Measurements from ENCODE around the gene KCNE2. TPM values are rescaled to one million over a fixed set of nuclear protein-coding genes. Genes with fewer than 3 reads are reported as not detected.

The KCNE2 gene
- total RNA-seq, 6 donors from 2014 or later = not detected

- DNase-seq (no peak), ATAC-seq (ENCODE audit: low FRiP score in 2 of 2) (no peak)
- Histone ChIP-seq H3K27me3 (no peaks in the 10 kb centered on the region), H3K4me1 (peaks cover 0 to 15% (median 1%) of the 10 kb centered on the region in 4 donors), H3K4me3 (no peak overlapping the region), H3K36me3 (no peaks in the 10 kb centered on the region), H3K9me3 (no peaks in the 10 kb centered on the region), H3K27ac (no peak overlapping the region)
- 60 to 65% methylated on average over 13 of the region's 13 CpGs for WGBS, 2 donors
- no peak for TF ChIP-seq POLR2AphosphoS5 (IDR thresholded peaks at IDR 0.05)
- TF ChIP-seq EP300 (IDR thresholded peaks at IDR 0.05) = no peak
- TF ChIP-seq CTCF (IDR thresholded peaks at IDR 0.05) = no peak
- no peak for TF ChIP-seq POLR2A (IDR thresholded peaks at IDR 0.05)
These were observed 26.9 kb upstream of the KCNE2 start for GRCh38 chr21:34336756-34337391.

GRCh38 chr21:34337741-34338140, 26.1 kb upstream of the KCNE2 start:
- Histone ChIP-seq H3K4me3 (no peak overlapping the region), H3K36me3 (no peaks in the 10 kb centered on the region), H3K4me1 (peaks cover 0 to 15% (median 1%) of the 10 kb centered on the region in 4 donors), H3K27me3 (no peaks in the 10 kb centered on the region), H3K9me3 (no peaks in the 10 kb centered on the region), H3K27ac (no peak overlapping the region)
- no peak for DNase-seq
- no peak for TF ChIP-seq CTCF (IDR thresholded peaks at IDR 0.05)
- no peak for TF ChIP-seq POLR2AphosphoS5 (IDR thresholded peaks at IDR 0.05)
- TF ChIP-seq EP300 (IDR thresholded peaks at IDR 0.05) = no peak
- TF ChIP-seq POLR2A (IDR thresholded peaks at IDR 0.05) = no peak
- no peak for ATAC-seq (ENCODE audit: low FRiP score in 2 of 2)
- 69 to 72% methylated on average over 6 of the region's 6 CpGs for WGBS, 2 donors

- no peak for ATAC-seq (ENCODE audit: low FRiP score in 2 of 2)
- no peaks in the 10 kb centered on the region for H3K9me3 ChIP-seq
These were observed 25.6 kb upstream of the KCNE2 start for GRCh38 chr21:34338226-34338625.

GRCh38 chr21:34340061-34340460, 23.7 kb upstream of the KCNE2 start:
- Histone ChIP-seq H3K9me3 (no peaks in the 10 kb centered on the region), H3K36me3 (no peaks in the 10 kb centered on the region), H3K4me1 (peaks cover 0 to 18% (median 1%) of the 10 kb centered on the region in 4 donors), H3K27me3 (no peaks in the 10 kb centered on the region), H3K4me3 (no peak overlapping the region), H3K27ac (no peak overlapping the region)
- TF ChIP-seq POLR2AphosphoS5 (IDR thresholded peaks at IDR 0.05) (no peak), POLR2A (IDR thresholded peaks at IDR 0.05) (no peak), CTCF (IDR thresholded peaks at IDR 0.05) (no peak), EP300 (IDR thresholded peaks at IDR 0.05) (no peak)
- no peak for ATAC-seq (ENCODE audit: low FRiP score in 2 of 2)
- DNase-seq = no peak
- WGBS, 2 donors = 74 to 84% methylated on average over 3 of the region's 3 CpGs

More at GRCh38 chr21:34338226-34338625, 25.6 kb upstream of the KCNE2 start:
- peaks cover 0 to 15% (median 1%) of the 10 kb centered on the region in 4 donors for H3K4me1 ChIP-seq
- H3K4me3 ChIP-seq = no peak overlapping the region
- TF ChIP-seq CTCF (IDR thresholded peaks at IDR 0.05) = no peak
- TF ChIP-seq POLR2AphosphoS5 (IDR thresholded peaks at IDR 0.05) = no peak
- TF ChIP-seq POLR2A (IDR thresholded peaks at IDR 0.05) = no peak
- no peak for TF ChIP-seq EP300 (IDR thresholded peaks at IDR 0.05)
- peak in 1 of 2 donors; percentile 27 for DNase-seq
- no peaks in the 10 kb centered on the region for H3K27me3 ChIP-seq
- 93 to 94% methylated on average over 8 of the region's 8 CpGs for WGBS, 2 donors
- no peak overlapping the region for H3K27ac ChIP-seq
- H3K36me3 ChIP-seq = no peaks in the 10 kb centered on the region

- WGBS, 2 donors = 71 to 94% methylated on average over 4 to 5 of the region's 5 CpGs
- no peak for ATAC-seq (ENCODE audit: low FRiP score in 2 of 2)
- TF ChIP-seq POLR2A (IDR thresholded peaks at IDR 0.05) (no peak), EP300 (IDR thresholded peaks at IDR 0.05) (no peak), POLR2AphosphoS5 (IDR thresholded peaks at IDR 0.05) (no peak), CTCF (IDR thresholded peaks at IDR 0.05) (no peak)
These were observed 21.3 kb upstream of the KCNE2 start for GRCh38 chr21:34342476-34342875.

More at GRCh38 chr21:34342476-34342875, 21.3 kb upstream of the KCNE2 start:
- no peak for DNase-seq
- Histone ChIP-seq H3K4me1 (peaks cover 0 to 13% (median 8%) of the 10 kb centered on the region in 4 donors), H3K4me3 (no peak overlapping the region), H3K27ac (no peak overlapping the region), H3K27me3 (no peaks in the 10 kb centered on the region), H3K9me3 (no peaks in the 10 kb centered on the region), H3K36me3 (no peaks in the 10 kb centered on the region)

Data from upper lobe of left lung (tissue), 6 donors.